HEK293 (cell line): ENCODE measurements around the gene BMP2K.

Experiments used
- CTCF ChIA-PET: fragments of 350-600 bp; formaldehyde crosslinking; extraction: SDS; loops from one replicate; lab custom pipeline; 2021; ENCODE audit warnings: antibody characterized with exemption; lab: Yijun Ruan, JAX
- POLR2A ChIA-PET: fragments of 300-600 bp; formaldehyde crosslinking; extraction: SDS; loops from one replicate; lab custom pipeline; 2020; ENCODE audit warnings: antibody characterized with exemption, inconsistent platforms; lab: Yijun Ruan, JAX
- H3K27ac ChIP-seq: fragments of 200-500 bp; sonication (Bioruptor generic); 2 replicates; pipeline ENCODE4 v1.5.1; 2014; ENCODE audit warnings: low read depth, low read length, control low read depth, inconsistent platforms; ENCODE audit errors: extremely low read depth
- H3K36me3 ChIP-seq, 2 experiments: fragments of 200-500 bp in 1 of 2; sonication (Bioruptor generic) in 1 of 2; 1 replicate in 1 of 2; 2 replicates in 1 of 2; pipeline ENCODE4 v1.5.1; 2014 to 2017; ENCODE audit warnings: inconsistent platforms in 2 of 2, low read length in 2 of 2; ENCODE audit not compliant: control insufficient read depth in 2 of 2, insufficient read depth in 1 of 2
- H3K4me1 ChIP-seq: fragments of 200-500 bp; sonication (Bioruptor generic); 2 replicates; pipeline ENCODE4 v1.5.1; 2014; ENCODE audit warnings: mild to moderate bottlenecking, low read length, inconsistent platforms; ENCODE audit not compliant: control insufficient read depth, insufficient read depth
- H3K4me3 ChIP-seq: 2 replicates; pipeline ENCODE4 v1.5.1; 2011; ENCODE audit warnings: low read depth, mild to moderate bottlenecking, control low read depth, low read length, moderate library complexity
- H3K9me3 ChIP-seq: fragments of 200-500 bp; sonication (Bioruptor generic); 2 replicates; pipeline ENCODE4 v1.5.1; 2014; ENCODE audit warnings: low read depth, low read length, inconsistent platforms; ENCODE audit not compliant: control insufficient read depth, insufficient read depth
- GLI4 ChIP-seq: fragments of 450-650 bp; formaldehyde crosslinking; IDR thresholded peaks from 2 replicates; pipeline ENCODE4 v1.5.1; 2016; ENCODE audit warnings: missing biosample characterization, missing genetic modification characterization
- HOXC10 ChIP-seq: sonication (generic); formaldehyde crosslinking; IDR thresholded peaks from 2 replicates; pipeline ENCODE4 v1.8.1; 2023; ENCODE audit warnings: mild to moderate bottlenecking, missing genetic modification reagents
- MYNN ChIP-seq: fragments of 450-650 bp; formaldehyde crosslinking; IDR thresholded peaks from 2 replicates; pipeline ENCODE4 v1.5.1; 2016; ENCODE audit warnings: missing biosample characterization, missing genetic modification characterization, borderline replicate concordance
- OSR2 ChIP-seq: fragments of 450-650 bp; formaldehyde crosslinking; IDR thresholded peaks from 2 replicates; pipeline ENCODE4 v1.5.1; 2016; ENCODE audit warnings: missing biosample characterization, missing genetic modification characterization
- YY2 ChIP-seq: fragments of 450-650 bp; formaldehyde crosslinking; IDR thresholded peaks from 2 replicates; pipeline ENCODE4 v1.5.1; 2016; ENCODE audit warnings: missing biosample characterization, missing genetic modification characterization
- ZEB2 ChIP-seq: fragments of 450-650 bp; formaldehyde crosslinking; IDR thresholded peaks from 2 replicates; pipeline ENCODE4 v1.5.1; 2016; ENCODE audit warnings: missing biosample characterization, missing genetic modification characterization
- ZFP37 ChIP-seq: fragments of 450-650 bp; formaldehyde crosslinking; IDR thresholded peaks from 2 replicates; pipeline ENCODE4 v1.5.1; 2016; ENCODE audit warnings: missing biosample characterization, missing genetic modification characterization
- ZFP41 ChIP-seq: fragments of 450-650 bp; formaldehyde crosslinking; IDR thresholded peaks from 2 replicates; pipeline ENCODE4 v1.5.1; 2016; ENCODE audit warnings: missing biosample characterization, missing genetic modification characterization, borderline replicate concordance
- ZIC2 ChIP-seq: fragments of 450-650 bp; formaldehyde crosslinking; IDR thresholded peaks from 2 replicates; pipeline ENCODE4 v1.5.1; 2016; ENCODE audit warnings: missing biosample characterization, missing genetic modification characterization
- ZNF114 ChIP-seq: fragments of 450-650 bp; formaldehyde crosslinking; IDR thresholded peaks from 2 replicates; pipeline ENCODE4 v1.5.0; 2017; ENCODE audit warnings: missing biosample characterization, missing genetic modification characterization
- ZNF148 ChIP-seq: fragments of 450-650 bp; formaldehyde crosslinking; IDR thresholded peaks from 2 replicates; pipeline ENCODE4 v1.5.0; 2017; ENCODE audit warnings: missing biosample characterization, missing genetic modification characterization, borderline replicate concordance
- ZNF175 ChIP-seq: fragments of 450-650 bp; formaldehyde crosslinking; IDR thresholded peaks from 2 replicates; pipeline ENCODE4 v1.5.1; 2016; ENCODE audit warnings: missing biosample characterization, missing genetic modification characterization
- ZNF221 ChIP-seq: fragments of 450-650 bp; formaldehyde crosslinking; IDR thresholded peaks from 2 replicates; pipeline ENCODE4 v1.5.1; 2017; ENCODE audit warnings: missing biosample characterization, missing genetic modification characterization, borderline replicate concordance
- ZNF324 ChIP-seq: fragments of 450-650 bp; formaldehyde crosslinking; IDR thresholded peaks from 2 replicates; pipeline ENCODE4 v1.5.1; 2016; ENCODE audit warnings: missing biosample characterization, missing genetic modification characterization
- ZNF350 ChIP-seq: fragments of 450-650 bp; formaldehyde crosslinking; IDR thresholded peaks from 2 replicates; pipeline ENCODE4 v1.5.0; 2017; ENCODE audit warnings: missing biosample characterization, mild to moderate bottlenecking, missing genetic modification characterization
- ZNF571 ChIP-seq: fragments of 450-650 bp; formaldehyde crosslinking; IDR thresholded peaks from 2 replicates; pipeline ENCODE4 v1.5.0; 2017; ENCODE audit warnings: missing biosample characterization, missing genetic modification characterization
- ZNF792 ChIP-seq: fragments of 450-650 bp; formaldehyde crosslinking; IDR thresholded peaks from 2 replicates; pipeline ENCODE4 v1.5.1; 2016; ENCODE audit warnings: missing biosample characterization, missing genetic modification characterization
- TF ChIP-seq, protein P1 (sequence below): fragments of 450-650 bp; formaldehyde crosslinking; IDR thresholded peaks from 2 replicates; pipeline ENCODE4 v1.5.1; 2016; ENCODE audit warnings: missing biosample characterization, missing genetic modification characterization
- TF ChIP-seq, protein P2 (sequence below): fragments of 450-650 bp; formaldehyde crosslinking; IDR thresholded peaks from 2 replicates; pipeline ENCODE4 v1.5.1; 2016; ENCODE audit warnings: missing biosample characterization, missing genetic modification characterization, borderline replicate concordance

BMP2K gene

DNA sequence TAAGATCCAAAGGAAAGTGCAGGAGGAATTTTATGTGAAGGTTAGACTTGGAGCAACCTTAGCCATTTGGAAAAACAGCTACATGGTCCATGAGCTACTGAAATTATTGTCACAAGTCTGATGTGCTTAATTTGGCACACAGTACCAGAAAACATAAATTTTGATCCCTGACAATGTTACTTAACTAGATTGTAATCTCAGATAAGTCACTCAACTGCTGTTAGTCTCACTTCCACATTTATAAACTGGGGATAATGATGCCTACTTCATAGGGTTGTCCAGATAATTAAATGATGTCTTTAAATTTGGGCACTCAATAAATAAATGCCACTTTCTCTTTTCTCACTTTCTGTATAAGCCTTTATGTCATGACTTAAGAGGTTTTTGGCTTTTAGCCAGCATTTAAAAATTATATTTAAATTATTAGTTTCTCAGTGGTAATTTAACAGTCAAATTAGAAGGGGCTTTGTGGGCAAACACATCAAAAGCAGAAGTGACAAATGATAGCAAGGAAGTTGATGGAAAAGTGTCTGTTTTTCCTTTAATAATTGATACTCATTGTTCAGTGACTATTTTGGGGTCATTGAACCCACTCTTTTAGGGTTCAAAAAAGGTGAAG is 104.8 kb downstream of the BMP2K start:
- Histone ChIP-seq H3K36me3 (peaks cover 0 to 9% of the 10 kb centered on the region in 2 experiments; a peak in 2 of 3 replicates), H3K27ac (no peak overlapping the region), H3K4me3 (no peak overlapping the region), H3K4me1 (no peaks in the 10 kb centered on the region), H3K9me3 (no peaks in the 10 kb centered on the region)
- TF ChIP-seq ZNF571 (tag by site-specific recombination) (no peak), ZNF792 (tag by site-specific recombination) (no peak), ZIC2 (tag by site-specific recombination) (no peak), MYNN (tag by site-specific recombination) (no peak), ZFP41 (tag by site-specific recombination) (no peak), ZNF324 (tag by site-specific recombination) (no peak), HOXC10 (no peak), ZNF175 (tag by site-specific recombination) (no peak), ZEB2 (no peak), ZNF221 (no peak)
- TF ChIP-seq, protein P1, sequence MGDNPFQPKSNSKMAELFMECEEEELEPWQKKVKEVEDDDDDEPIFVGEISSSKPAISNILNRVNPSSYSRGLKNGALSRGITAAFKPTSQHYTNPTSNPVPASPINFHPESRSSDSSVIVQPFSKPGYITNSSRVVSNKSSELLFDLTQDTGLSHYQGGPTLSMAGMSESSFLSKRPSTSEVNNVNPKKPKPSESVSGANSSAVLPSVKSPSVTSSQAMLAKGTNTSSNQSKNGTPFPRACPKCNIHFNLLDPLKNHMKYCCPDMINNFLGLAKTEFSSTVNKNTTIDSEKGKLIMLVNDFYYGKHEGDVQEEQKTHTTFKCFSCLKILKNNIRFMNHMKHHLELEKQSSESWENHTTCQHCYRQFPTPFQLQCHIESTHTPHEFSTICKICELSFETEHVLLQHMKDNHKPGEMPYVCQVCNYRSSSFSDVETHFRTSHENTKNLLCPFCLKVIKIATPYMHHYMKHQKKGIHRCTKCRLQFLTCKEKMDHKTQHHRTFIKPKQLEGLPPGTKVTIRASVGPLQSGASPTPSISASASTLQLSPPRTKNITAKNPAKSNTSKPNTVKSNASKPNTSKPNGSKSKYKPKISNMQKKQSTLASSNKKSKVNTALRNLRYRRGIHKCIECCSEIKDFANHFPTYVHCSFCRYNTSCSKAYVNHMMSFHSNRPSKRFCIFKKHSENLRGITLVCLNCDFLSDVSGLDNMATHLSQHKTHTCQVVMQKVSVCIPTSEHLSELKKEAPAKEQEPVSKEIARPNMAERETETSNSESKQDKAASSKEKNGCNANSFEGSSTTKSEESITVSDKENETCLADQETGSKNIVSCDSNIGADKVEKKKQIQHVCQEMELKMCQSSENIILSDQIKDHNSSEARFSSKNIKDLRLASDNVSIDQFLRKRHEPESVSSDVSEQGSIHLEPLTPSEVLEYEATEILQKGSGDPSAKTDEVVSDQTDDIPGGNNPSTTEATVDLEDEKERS (tag by site-specific recombination), result no peak
- ChIA-PET CTCF (no interaction called here), POLR2A (no interaction called here)

DNA sequence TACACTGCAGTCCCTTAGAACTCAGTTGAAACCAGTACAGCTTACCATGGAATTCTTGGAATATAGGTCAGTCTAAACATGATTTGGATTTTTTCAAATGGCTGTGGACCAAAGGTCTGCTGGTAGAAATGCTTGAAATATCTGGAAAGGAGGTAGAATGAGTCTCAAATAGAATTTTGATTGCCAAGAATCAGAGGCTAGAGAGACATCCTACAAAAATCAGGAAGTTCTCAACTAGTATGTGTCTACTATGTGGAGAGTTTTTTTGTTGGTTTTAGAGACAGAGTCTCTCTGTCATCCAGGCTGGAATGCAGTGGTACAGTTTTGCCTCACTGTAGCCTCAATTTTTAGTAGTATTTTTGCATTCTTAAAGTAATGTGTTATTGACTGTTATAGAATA is 109.4 kb downstream of the BMP2K start:
- POLR2A ChIA-PET, result no interaction called here
- H3K27ac ChIP-seq, result no peak overlapping the region
- H3K4me1 ChIP-seq, result no peaks in the 10 kb centered on the region
- H3K9me3 ChIP-seq, result no peaks in the 10 kb centered on the region
- H3K36me3 ChIP-seq, result peaks cover 7 to 12% of the 10 kb centered on the region in 2 experiments
- H3K4me3 ChIP-seq, result no peak overlapping the region
- TF ChIP-seq GLI4, result no peak
- no peak for TF ChIP-seq YY2
- TF ChIP-seq, protein P2, sequence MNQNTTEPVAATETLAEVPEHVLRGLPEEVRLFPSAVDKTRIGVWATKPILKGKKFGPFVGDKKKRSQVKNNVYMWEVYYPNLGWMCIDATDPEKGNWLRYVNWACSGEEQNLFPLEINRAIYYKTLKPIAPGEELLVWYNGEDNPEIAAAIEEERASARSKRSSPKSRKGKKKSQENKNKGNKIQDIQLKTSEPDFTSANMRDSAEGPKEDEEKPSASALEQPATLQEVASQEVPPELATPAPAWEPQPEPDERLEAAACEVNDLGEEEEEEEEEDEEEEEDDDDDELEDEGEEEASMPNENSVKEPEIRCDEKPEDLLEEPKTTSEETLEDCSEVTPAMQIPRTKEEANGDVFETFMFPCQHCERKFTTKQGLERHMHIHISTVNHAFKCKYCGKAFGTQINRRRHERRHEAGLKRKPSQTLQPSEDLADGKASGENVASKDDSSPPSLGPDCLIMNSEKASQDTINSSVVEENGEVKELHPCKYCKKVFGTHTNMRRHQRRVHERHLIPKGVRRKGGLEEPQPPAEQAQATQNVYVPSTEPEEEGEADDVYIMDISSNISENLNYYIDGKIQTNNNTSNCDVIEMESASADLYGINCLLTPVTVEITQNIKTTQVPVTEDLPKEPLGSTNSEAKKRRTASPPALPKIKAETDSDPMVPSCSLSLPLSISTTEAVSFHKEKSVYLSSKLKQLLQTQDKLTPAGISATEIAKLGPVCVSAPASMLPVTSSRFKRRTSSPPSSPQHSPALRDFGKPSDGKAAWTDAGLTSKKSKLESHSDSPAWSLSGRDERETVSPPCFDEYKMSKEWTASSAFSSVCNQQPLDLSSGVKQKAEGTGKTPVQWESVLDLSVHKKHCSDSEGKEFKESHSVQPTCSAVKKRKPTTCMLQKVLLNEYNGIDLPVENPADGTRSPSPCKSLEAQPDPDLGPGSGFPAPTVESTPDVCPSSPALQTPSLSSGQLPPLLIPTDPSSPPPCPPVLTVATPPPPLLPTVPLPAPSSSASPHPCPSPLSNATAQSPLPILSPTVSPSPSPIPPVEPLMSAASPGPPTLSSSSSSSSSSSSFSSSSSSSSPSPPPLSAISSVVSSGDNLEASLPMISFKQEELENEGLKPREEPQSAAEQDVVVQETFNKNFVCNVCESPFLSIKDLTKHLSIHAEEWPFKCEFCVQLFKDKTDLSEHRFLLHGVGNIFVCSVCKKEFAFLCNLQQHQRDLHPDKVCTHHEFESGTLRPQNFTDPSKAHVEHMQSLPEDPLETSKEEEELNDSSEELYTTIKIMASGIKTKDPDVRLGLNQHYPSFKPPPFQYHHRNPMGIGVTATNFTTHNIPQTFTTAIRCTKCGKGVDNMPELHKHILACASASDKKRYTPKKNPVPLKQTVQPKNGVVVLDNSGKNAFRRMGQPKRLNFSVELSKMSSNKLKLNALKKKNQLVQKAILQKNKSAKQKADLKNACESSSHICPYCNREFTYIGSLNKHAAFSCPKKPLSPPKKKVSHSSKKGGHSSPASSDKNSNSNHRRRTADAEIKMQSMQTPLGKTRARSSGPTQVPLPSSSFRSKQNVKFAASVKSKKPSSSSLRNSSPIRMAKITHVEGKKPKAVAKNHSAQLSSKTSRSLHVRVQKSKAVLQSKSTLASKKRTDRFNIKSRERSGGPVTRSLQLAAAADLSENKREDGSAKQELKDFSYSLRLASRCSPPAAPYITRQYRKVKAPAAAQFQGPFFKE (tag by site-specific recombination), result no peak
- TF ChIP-seq ZNF350 (tag by site-specific recombination), result no peak
- no peak for TF ChIP-seq ZNF114
- no peak for TF ChIP-seq ZEB2
- TF ChIP-seq ZFP37 (tag by site-specific recombination), result no peak
- TF ChIP-seq ZNF148 (tag by site-specific recombination), result no peak
- no peak for TF ChIP-seq OSR2 (tag by site-specific recombination)
- CTCF ChIA-PET, result no interaction called here
